H9 (cell line): ENCODE results near the gene XCL2. TPM values are rescaled to one million over a fixed set of nuclear protein-coding genes. Genes with fewer than 3 reads are reported as not detected.

ENCODE experiments used
- DNase-seq: peaks from one replicate; pipeline ENCODE4 v3.0.0-alpha.2; 2017
- H2AFZ ChIP-seq: one replicate; pipeline ENCODE4 v1.6.1; 2013; ENCODE audit warnings: mild to moderate bottlenecking, low read length, control low read depth, moderate library complexity
- H2AK5ac ChIP-seq: 2 replicates; pipeline ENCODE4 v1.6.1; 2013; ENCODE audit warnings: low read length, control low read depth, mixed read lengths; ENCODE audit not compliant: insufficient read length
- H2BK120ac ChIP-seq: one replicate; pipeline ENCODE4 v1.6.1; 2013; ENCODE audit warnings: low read depth, mild to moderate bottlenecking, low read length, control low read depth, inconsistent platforms; ENCODE audit not compliant: poor library complexity, severe bottlenecking
- H2BK12ac ChIP-seq: 2 replicates; pipeline ENCODE4 v1.6.1; 2013; ENCODE audit warnings: low read length, control low read depth, mixed read lengths, low read depth; ENCODE audit not compliant: insufficient read length
- H2BK15ac ChIP-seq: 2 replicates; pipeline ENCODE4 v1.6.1; 2013; ENCODE audit warnings: low read depth, low read length, control low read depth
- H2BK20ac ChIP-seq: one replicate; pipeline ENCODE4 v1.6.1; 2013; ENCODE audit warnings: low read depth, mild to moderate bottlenecking, low read length, control low read depth, inconsistent platforms; ENCODE audit not compliant: poor library complexity, severe bottlenecking
- H2BK5ac ChIP-seq: 2 replicates; pipeline ENCODE4 v1.6.1; 2013; ENCODE audit warnings: low read length, control low read depth, mixed read lengths; ENCODE audit not compliant: insufficient read length
- H3K14ac ChIP-seq: 2 replicates; pipeline ENCODE4 v1.6.1; 2013; ENCODE audit warnings: low read length, control low read depth; ENCODE audit not compliant: insufficient read depth
- H3K18ac ChIP-seq: 2 replicates; pipeline ENCODE4 v1.6.1; 2013; ENCODE audit warnings: low read depth, mild to moderate bottlenecking, mixed read lengths, low read length, control low read depth; ENCODE audit not compliant: insufficient read length
- H3K23ac ChIP-seq: 2 replicates; pipeline ENCODE4 v1.6.1; 2013; ENCODE audit warnings: low read length, control low read depth, mixed read lengths, low read depth; ENCODE audit not compliant: insufficient read length
- H3K23me2 ChIP-seq: 2 replicates; pipeline ENCODE4 v1.6.1; 2013; ENCODE audit warnings: low read depth, mild to moderate bottlenecking, mixed read lengths, low read length, control low read depth; ENCODE audit not compliant: insufficient read length, poor library complexity, severe bottlenecking
- H3K27ac ChIP-seq: 2 replicates; pipeline ENCODE4 v1.5.1; 2013; ENCODE audit warnings: low read length, control low read depth, mixed read lengths, low read depth; ENCODE audit not compliant: insufficient read length
- H3K27me3 ChIP-seq: 2 replicates; pipeline ENCODE4 v1.6.1; 2013; ENCODE audit warnings: low read length, control low read depth, inconsistent platforms; ENCODE audit not compliant: insufficient read depth
- H3K4ac ChIP-seq: 2 replicates; pipeline ENCODE4 v1.6.1; 2013; ENCODE audit warnings: low read depth, mild to moderate bottlenecking, control low read depth, inconsistent platforms, low read length, moderate library complexity
- H3K4me1 ChIP-seq: 2 replicates; pipeline ENCODE4 v1.6.1; 2013; ENCODE audit warnings: low read length, control low read depth, inconsistent platforms; ENCODE audit not compliant: insufficient read depth
- H3K4me2 ChIP-seq: 2 replicates; pipeline ENCODE4 v1.6.1; 2013; ENCODE audit warnings: low read length, control low read depth, mixed read lengths; ENCODE audit not compliant: insufficient read length, insufficient read depth
- H3K56ac ChIP-seq: 2 replicates; pipeline ENCODE4 v1.6.1; 2013; ENCODE audit warnings: low read depth, mild to moderate bottlenecking, mixed read lengths, low read length, control low read depth; ENCODE audit not compliant: insufficient read length
- H3K79me1 ChIP-seq: 2 replicates; pipeline ENCODE4 v1.6.1; 2013; ENCODE audit warnings: low read depth, mild to moderate bottlenecking, moderate library complexity, low read length, control low read depth, inconsistent platforms; ENCODE audit not compliant: insufficient read depth, poor library complexity, severe bottlenecking
- H3K79me2 ChIP-seq: 2 replicates; pipeline ENCODE4 v1.6.1; 2013; ENCODE audit warnings: low read length, control low read depth, inconsistent platforms; ENCODE audit not compliant: insufficient read depth
- H3K9ac ChIP-seq: 2 replicates; pipeline ENCODE4 v1.6.1; 2013; ENCODE audit warnings: low read length, control low read depth, mixed read lengths; ENCODE audit not compliant: insufficient read length; ENCODE audit errors: extremely low read depth
- H3K9me3 ChIP-seq: one replicate; pipeline ENCODE4 v1.6.1; 2013; ENCODE audit warnings: low read depth, low read length, inconsistent platforms; ENCODE audit not compliant: control insufficient read depth
- H3T11ph ChIP-seq: one replicate; pipeline ENCODE4 v1.6.1; 2013; ENCODE audit warnings: mild to moderate bottlenecking, low read length, control low read depth, inconsistent platforms
- H4K20me1 ChIP-seq: one replicate; pipeline ENCODE4 v1.6.1; 2013; ENCODE audit not compliant: control insufficient read depth, insufficient read length, insufficient read depth
- H4K5ac ChIP-seq: 2 replicates; pipeline ENCODE4 v1.6.1; 2013; ENCODE audit warnings: low read depth, mild to moderate bottlenecking, mixed read lengths, low read length, control low read depth; ENCODE audit not compliant: insufficient read length
- H4K8ac ChIP-seq: replicated peaks from 2 replicates; pipeline ENCODE4 v1.6.1; 2013; ENCODE audit warnings: low read length, control low read depth, mixed read lengths, low read depth; ENCODE audit not compliant: insufficient read length
- H4K91ac ChIP-seq: 2 replicates; pipeline ENCODE4 v1.6.1; 2013; ENCODE audit warnings: low read depth, mild to moderate bottlenecking, moderate library complexity, mixed read lengths, low read length, control low read depth; ENCODE audit not compliant: insufficient read length
- H3K27ac Mint-ChIP-seq, 3 experiments: 2 replicates in 2 of 3; 3 replicates in 1 of 3; pipeline ENCODE4 v1.8.0; 2020 to 2021; ENCODE audit warnings: mixed read lengths in 3 of 3, mild to moderate bottlenecking in 1 of 3, moderate library complexity in 1 of 3
- H3K27me3 Mint-ChIP-seq: 2 replicates; pipeline ENCODE4 v1.8.0; 2021; ENCODE audit warnings: low read depth, mild to moderate bottlenecking, moderate library complexity, mixed read lengths
- H3K36me3 Mint-ChIP-seq, 3 experiments: 2 replicates in 2 of 3; 3 replicates in 1 of 3; pipeline ENCODE4 v1.8.0; 2020 to 2021; ENCODE audit warnings: low read depth in 3 of 3, mixed read lengths in 3 of 3; ENCODE audit not compliant: insufficient read depth in 1 of 3
- H3K4me1 Mint-ChIP-seq, 2 experiments: 2 replicates each; pipeline ENCODE4 v1.8.0; 2020; ENCODE audit warnings: mixed read lengths in 2 of 2
- H3K4me3 Mint-ChIP-seq, 2 experiments: 2 replicates in 1 of 2; 3 replicates in 1 of 2; pipeline ENCODE4 v1.8.0; 2020 to 2021; ENCODE audit warnings: mild to moderate bottlenecking in 2 of 2, mixed read lengths in 2 of 2, moderate library complexity in 1 of 2
- H3K9me3 Mint-ChIP-seq, 2 experiments: 2 replicates in 1 of 2; 3 replicates in 1 of 2; pipeline ENCODE4 v1.8.0; 2020; ENCODE audit warnings: mild to moderate bottlenecking in 2 of 2, mixed read lengths in 2 of 2, moderate library complexity in 1 of 2
- CTCF ChIP-seq: fragments of 200-600 bp; sonication (generic); conservative IDR thresholded peaks from 3 replicates; pipeline ENCODE4 v1.8.0; 2021; ENCODE audit warnings: antibody characterized with exemption, mild to moderate bottlenecking
- WGBS: extraction: QIAGEN DNeasy Blood & Tissue Kit; methylation state at CpG from one replicate; pipeline ENCODE4 v1.1.7; 2013; ENCODE audit warnings: missing lambda C conversion rate, low lambda C conversion rate, mixed read lengths; ENCODE audit not compliant: insufficient read length; ENCODE audit errors: extremely low coverage; 5-methylcytosine and 5-hydroxymethylcytosine counted together
- total RNA-seq: library from RNA; stranded (reverse); gene quantifications from 2 replicates; pipeline ENCODE4 v1.2.1, GENCODE V29; 2021

The XCL2 gene
- total RNA-seq, 1 experiment from 2014 or later: not detected

- H4K91ac ChIP-seq: no peak overlapping the region
- WGBS: no CpG with 5 or more reads among the region's 3 CpGs
- no peaks in the 10 kb centered on the region for H3K27me3 Mint-ChIP-seq
- no peak overlapping the region for H3K4ac ChIP-seq
- H3K79me1 ChIP-seq: no peaks in the 10 kb centered on the region
- H4K5ac ChIP-seq: no peak overlapping the region
- H3K9ac ChIP-seq: no peak overlapping the region
- no peak overlapping the region for H3K23ac ChIP-seq
- H3K27ac ChIP-seq: no peak overlapping the region
- H3K23me2 ChIP-seq: no peaks in the 10 kb centered on the region
- H3K4me1 ChIP-seq: peaks cover 6% of the 10 kb centered on the region; the same call in 1 of the 2 replicates
- no peaks in the 10 kb centered on the region for H4K20me1 ChIP-seq
- H3K4me1 Mint-ChIP-seq: peaks cover 15 to 24% of the 10 kb centered on the region in 2 experiments
- no peaks in the 10 kb centered on the region for H3K79me2 ChIP-seq
- no peak overlapping the region for H3K4me2 ChIP-seq
- no peak for TF ChIP-seq CTCF
- H3K18ac ChIP-seq: no peak overlapping the region
- H2BK5ac ChIP-seq: no peak overlapping the region
- H3T11ph ChIP-seq: no peak overlapping the region
- H3K14ac ChIP-seq: no peak overlapping the region
- H3K9me3 ChIP-seq: no peaks in the 10 kb centered on the region
- H2AFZ ChIP-seq: no peak overlapping the region
- DNase-seq: no peak
- H3K4me3 Mint-ChIP-seq: no peak overlapping the region
- no peak overlapping the region for H2BK120ac ChIP-seq
- no peak overlapping the region for H2BK12ac ChIP-seq
- H2AK5ac ChIP-seq: no peak overlapping the region
- H3K27me3 ChIP-seq: no peaks in the 10 kb centered on the region
- H2BK15ac ChIP-seq: no peak overlapping the region
- H3K9me3 Mint-ChIP-seq: no peaks in the 10 kb centered on the region
- H3K56ac ChIP-seq: no peak overlapping the region
- H3K36me3 Mint-ChIP-seq: peaks cover 0 to 1% (median 0%) of the 10 kb centered on the region in 3 experiments; a peak in 1 of 7 replicates
- no peak overlapping the region for H2BK20ac ChIP-seq
- no peak overlapping the region for H3K27ac Mint-ChIP-seq
- H4K8ac ChIP-seq: no peak overlapping the region
These were observed 28.8 kb upstream of the XCL2 start for GRCh38 chr1:168572633-168573032.
